Measurements from ENCODE around the gene IYD.

The IYD gene, protein sequence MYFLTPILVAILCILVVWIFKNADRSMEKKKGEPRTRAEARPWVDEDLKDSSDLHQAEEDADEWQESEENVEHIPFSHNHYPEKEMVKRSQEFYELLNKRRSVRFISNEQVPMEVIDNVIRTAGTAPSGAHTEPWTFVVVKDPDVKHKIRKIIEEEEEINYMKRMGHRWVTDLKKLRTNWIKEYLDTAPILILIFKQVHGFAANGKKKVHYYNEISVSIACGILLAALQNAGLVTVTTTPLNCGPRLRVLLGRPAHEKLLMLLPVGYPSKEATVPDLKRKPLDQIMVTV

DNA sequence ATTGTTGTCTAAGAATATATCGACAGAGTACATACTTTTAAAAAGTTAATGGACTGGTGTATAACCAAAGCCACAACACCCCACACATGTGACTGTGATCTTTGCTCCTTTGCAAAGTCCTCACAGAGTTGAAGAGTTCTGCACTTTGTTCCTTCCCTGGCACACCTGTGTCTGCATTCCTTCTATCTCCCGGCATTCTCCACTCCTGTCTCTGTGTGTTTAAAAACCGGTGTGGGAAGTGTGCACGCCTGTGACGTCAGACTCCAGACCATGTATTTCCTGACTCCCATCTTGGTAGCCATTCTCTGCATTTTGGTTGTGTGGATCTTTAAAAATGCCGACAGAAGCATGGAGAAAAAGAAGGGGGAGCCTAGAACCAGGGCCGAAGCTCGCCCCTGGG is at the start of gene IYD:
IYD (plus strand) TSS at position 251 of the 400 bp plus-strand sequence; CDS start at position 271, 20 bp downstream.
- H3K4me3 ChIP-seq (replicated peaks; ENCODE audit: low read depth, low read length), result no peak within 1 kb of the TSS
- no peak for TF ChIP-seq CTCF (IDR thresholded peaks at IDR 0.05; ENCODE audit: low read depth, low read length, missing control alignments)
- DNase-seq (ENCODE audit: extremely low read depth, low read depth), result no peak

GRCh38 chr6:150319924-150320323 is 48.9 kb upstream of the IYD start:
- DNase-seq (ENCODE audit: extremely low read depth, low read depth), result no peak
- no peak for TF ChIP-seq CTCF (IDR thresholded peaks at IDR 0.05; ENCODE audit: low read depth, low read length, missing control alignments)
- H3K4me3 ChIP-seq (replicated peaks; ENCODE audit: low read depth, low read length), result no peak overlapping the region

- TF ChIP-seq CTCF (IDR thresholded peaks at IDR 0.05; ENCODE audit: low read depth, low read length, missing control alignments), result no peak
- DNase-seq (ENCODE audit: extremely low read depth, low read depth), result no peak
Measured at GRCh38 chr6:150320442-150320841, 48.4 kb upstream of the IYD start.

GRCh38 chr6:150322466-150322871 is 46.3 kb upstream of the IYD start:
- H3K4me3 ChIP-seq (replicated peaks; ENCODE audit: low read depth, low read length), result no peak overlapping the region
- no peak for DNase-seq (ENCODE audit: extremely low read depth, low read depth)
- TF ChIP-seq CTCF (IDR thresholded peaks at IDR 0.05; ENCODE audit: low read depth, low read length, missing control alignments), result no peak

More at GRCh38 chr6:150320442-150320841, 48.4 kb upstream of the IYD start:
- H3K4me3 ChIP-seq (replicated peaks; ENCODE audit: low read depth, low read length), result no peak overlapping the region

GRCh38 chr6:150323205-150323604 is 45.6 kb upstream of the IYD start:
- H3K4me3 ChIP-seq (replicated peaks; ENCODE audit: low read depth, low read length), result no peak overlapping the region
- TF ChIP-seq CTCF (IDR thresholded peaks at IDR 0.05; ENCODE audit: low read depth, low read length, missing control alignments), result no peak
- no peak for DNase-seq (ENCODE audit: extremely low read depth, low read depth)

DNA sequence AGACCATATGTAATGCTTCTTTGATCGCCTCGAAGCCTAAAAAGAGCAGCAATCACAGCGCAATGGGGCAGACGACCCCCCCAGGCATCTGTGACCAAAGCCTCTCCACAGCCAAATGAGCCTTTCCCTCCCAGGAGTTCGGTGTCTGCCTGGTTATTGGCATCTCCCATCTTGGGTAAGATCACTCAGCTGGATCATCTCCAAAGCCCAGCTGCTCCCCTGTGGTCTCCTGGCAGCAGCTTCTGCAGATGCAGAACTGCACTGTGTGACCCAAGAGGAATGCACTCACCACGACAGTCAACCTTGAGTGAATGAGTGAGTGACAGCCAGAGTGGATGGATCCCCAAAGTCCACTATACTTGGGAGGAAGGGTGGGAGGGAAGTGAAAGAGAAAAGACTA is 44.8 kb upstream of the IYD start:
- H3K4me3 ChIP-seq (replicated peaks; ENCODE audit: low read depth, low read length), result no peak overlapping the region
- no peak for TF ChIP-seq CTCF (IDR thresholded peaks at IDR 0.05; ENCODE audit: low read depth, low read length, missing control alignments)
- no peak for DNase-seq (ENCODE audit: extremely low read depth, low read depth)
